ENCODE results near the gene SARM1.
"Not testable (repeated sequence)": the region's sequence is repeated elsewhere in the genome, so short reads cannot be mapped to it uniquely, and the experiment has no call there.

SARM1 gene

DNA sequence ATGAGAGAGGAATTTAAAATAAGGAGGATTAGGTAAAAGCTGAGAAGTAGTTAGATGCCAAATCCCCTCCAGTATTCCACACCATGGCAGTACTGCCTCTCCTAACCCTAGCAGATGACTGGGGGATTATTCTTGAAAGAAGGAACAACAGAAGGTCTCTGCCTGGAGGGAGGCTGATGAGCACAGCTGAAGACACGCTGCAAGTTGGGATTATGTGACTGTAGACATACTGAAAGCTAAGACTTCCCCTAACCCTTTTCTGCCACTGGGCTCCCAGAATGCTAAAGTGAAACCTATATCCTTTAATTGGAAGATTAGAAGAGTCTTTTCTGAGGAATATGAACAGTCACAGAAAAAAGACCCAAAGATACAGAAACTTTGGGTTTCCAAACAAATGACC, 62.2 kb downstream of the SARM1 start:
- no peak for FAIRE-seq

- not testable (repeated sequence) for FAIRE-seq
These were observed 62.8 kb downstream of the SARM1 start for GRCh38 chr17:28434326-28434725.

DNA sequence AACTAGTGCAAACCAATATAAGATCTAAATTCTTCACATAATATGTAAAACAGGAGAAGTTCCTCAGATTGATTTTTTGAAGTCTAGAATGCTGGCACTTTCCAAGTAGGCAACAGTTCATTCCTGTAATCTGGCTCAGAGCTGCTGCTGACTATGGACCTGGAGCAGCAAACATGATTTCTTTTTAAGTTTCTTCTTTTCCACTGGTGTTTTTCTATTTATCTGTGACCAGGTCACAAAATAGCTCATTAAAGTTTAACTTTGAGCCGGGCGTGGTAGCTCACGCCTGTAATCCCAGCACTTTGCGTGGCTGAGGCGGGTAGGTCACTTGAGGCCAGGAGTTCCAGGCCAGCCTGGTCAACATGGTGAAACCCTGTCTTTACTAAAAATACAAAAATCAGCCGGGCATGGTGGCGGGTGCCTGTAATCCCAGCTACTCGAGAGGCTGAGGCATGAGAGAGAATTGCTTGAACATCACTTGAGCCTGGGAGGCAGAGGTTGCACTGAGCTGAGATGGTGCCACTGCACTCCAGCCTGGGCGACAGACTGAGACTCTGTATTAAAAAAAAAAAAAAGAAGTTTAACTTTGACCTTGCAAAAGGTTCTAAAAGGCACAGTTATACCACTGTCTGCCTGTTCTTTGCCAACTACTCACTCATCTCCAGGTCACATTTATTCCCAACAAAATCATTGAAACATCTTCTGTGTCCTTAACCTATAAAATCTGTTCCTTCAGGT, 72.6 kb downstream of the SARM1 start:
- no peak for FAIRE-seq

DNA sequence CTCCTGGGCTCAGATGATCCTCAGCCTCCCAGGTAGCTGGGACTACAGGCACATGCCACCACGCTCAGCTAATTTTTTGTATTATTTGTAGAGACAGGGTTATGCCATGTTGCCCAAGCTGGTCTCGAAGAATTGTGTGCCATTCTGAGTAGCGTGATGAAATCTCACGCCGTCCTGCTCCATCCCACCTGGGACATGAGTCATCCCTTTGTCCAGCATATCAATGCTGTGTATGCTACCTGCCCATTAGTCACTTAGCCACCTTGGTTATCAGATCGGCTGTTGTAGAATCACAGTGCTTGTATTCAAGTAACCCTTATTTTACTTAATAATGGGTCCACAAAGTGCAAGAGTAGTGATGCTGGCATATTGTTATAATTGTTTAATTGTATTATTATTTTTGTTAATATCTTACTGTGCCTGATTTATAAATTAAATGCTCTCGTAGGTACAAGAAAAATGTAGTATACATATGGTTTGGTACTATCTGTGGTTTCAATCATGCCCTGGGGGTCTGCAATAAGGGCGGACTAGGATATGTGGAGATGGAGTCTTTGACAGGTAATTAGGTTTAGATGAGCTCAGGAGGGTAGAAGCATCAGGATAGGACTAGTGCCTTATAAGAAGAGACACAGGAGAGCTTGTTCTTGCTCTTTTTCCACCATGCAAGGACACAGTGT, 75.4 kb downstream of the SARM1 start:
- no peak for FAIRE-seq

- FAIRE-seq, result no peak
These were observed 75.9 kb downstream of the SARM1 start for GRCh38 chr17:28447396-28447760.

DNA sequence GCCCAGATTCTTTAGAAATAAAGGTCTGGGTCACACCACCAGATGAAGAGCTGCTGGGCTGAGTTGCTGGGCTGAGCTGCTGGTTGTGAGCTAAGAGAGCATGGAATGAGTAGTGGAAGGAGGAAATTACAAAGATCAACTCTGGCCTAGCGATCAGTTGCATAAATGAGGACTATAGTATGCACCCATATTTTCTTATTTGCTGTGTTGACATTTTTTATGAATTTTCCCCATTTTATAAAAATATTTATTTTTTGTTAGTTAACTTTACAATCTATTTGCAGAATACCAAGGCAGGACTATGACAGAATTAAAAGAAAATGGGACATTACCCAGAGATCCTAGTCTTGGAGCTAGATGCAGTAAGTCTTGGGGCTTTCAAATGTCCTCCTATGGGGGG, 78.4 kb downstream of the SARM1 start:
- no peak for FAIRE-seq

Data from colon (tissue), 2 donors.